ENCODE results near the gene MRPL55. TPM values are rescaled to one million over a fixed set of nuclear protein-coding genes. Genes with fewer than 3 reads are reported as not detected.
"Not testable (repeated sequence)": the region's sequence is repeated elsewhere in the genome, so short reads cannot be mapped to it uniquely, and the experiment has no call there.

MRPL55 gene
- total RNA-seq, 1 experiment from 2014 or later = 172 TPM

GRCh38 chr1:228120351-228120750, 11.3 kb upstream of the MRPL55 start:
- no peak overlapping the region for H3K4me3 ChIP-seq (ENCODE audit: insufficient read depth, low read depth, low read length)
- no peak for DNase-seq
- H3K36me3 ChIP-seq (replicated peaks; ENCODE audit: control insufficient read depth, insufficient read depth, low read length) = no peaks in the 10 kb centered on the region
- H3K27me3 ChIP-seq (ENCODE audit: control insufficient read depth, insufficient read depth, low read length) = no peaks in the 10 kb centered on the region; the same call in 1 of the 2 replicates

DNA sequence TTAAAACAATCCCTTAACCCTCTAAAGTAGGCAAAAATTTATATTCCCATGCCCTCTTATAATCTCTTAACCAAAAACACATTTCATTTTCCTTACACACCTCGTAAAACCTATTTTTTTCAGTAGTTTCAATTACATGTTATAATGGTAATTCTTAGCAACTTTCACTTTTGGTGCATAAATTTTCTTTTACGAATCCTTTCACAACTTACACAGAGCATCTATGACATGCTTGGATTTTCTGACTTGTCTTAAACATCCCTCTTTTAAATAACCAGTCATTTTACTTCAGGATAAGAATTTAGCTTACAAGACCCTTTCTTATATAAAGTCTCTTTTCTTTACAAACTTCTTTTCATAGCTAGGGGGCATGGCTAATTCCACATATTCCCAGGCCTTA, 8.9 kb upstream of the MRPL55 start:
- Histone ChIP-seq H3K27me3 (ENCODE audit: control insufficient read depth, insufficient read depth, low read length) (no peaks in the 10 kb centered on the region; the same call in 1 of the 2 replicates), H3K4me3 (ENCODE audit: insufficient read depth, low read depth, low read length) (no peak overlapping the region)

DNA sequence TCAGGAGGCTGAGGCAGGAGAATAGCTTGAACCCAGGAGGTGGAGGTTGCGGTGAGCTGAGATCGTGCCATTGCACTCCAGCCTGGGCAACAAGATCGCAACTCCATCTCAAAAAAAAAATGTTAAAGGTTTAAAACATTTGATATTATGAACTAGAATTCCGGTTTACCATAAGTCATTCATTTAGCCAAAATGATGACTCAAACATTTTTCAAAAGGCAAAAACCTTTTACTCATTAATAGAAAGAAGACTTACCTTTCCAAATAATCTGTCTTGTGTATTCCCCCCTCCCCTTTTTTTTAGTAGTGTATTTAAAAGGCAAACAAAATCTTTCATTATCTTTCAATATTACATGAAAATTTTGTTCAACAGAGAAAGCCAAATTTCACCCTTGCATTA, 8.2 kb upstream of the MRPL55 start:
- Histone ChIP-seq H3K27me3 (ENCODE audit: control insufficient read depth, insufficient read depth, low read length) (no peaks in the 10 kb centered on the region), H3K4me3 (ENCODE audit: insufficient read depth, low read depth, low read length) (no peak overlapping the region), H3K36me3 (replicated peaks; ENCODE audit: control insufficient read depth, insufficient read depth, low read length) (no peaks in the 10 kb centered on the region)
- DNase-seq = no peak

More for the DNA sequence above, 8.9 kb upstream of the MRPL55 start:
- no peaks in the 10 kb centered on the region for H3K36me3 ChIP-seq (replicated peaks; ENCODE audit: control insufficient read depth, insufficient read depth, low read length)
- no peak for DNase-seq

- no peak for DNase-seq
- peaks cover 5% of the 10 kb centered on the region; the same call in 1 of the 2 replicates for H3K27me3 ChIP-seq (ENCODE audit: control insufficient read depth, insufficient read depth, low read length)
- H3K36me3 ChIP-seq (replicated peaks; ENCODE audit: control insufficient read depth, insufficient read depth, low read length) = no peaks in the 10 kb centered on the region
- H3K4me3 ChIP-seq (ENCODE audit: insufficient read depth, low read depth, low read length) = no peak overlapping the region
Measured at GRCh38 chr1:228114827-228115226, 5.7 kb upstream of the MRPL55 start.

DNA sequence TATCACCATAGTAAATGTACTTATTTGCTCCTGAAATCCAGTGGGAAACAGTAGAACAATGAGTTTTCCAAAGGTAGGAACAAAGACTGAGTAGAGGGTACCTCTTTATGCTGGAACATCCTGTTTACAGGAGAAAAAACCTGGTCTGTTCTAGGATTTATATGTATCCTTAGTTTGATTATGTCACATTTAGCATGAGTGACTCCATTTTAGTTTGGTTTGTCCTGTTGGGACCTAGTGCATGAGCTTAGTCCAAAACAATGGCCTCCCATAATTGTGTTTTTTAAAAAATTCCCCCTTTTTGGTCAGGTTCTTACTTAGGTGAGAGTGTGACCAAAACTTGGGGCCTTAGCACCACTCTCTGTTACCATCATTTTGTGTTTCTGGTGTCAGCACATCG, 3.5 kb upstream of the MRPL55 start:
- no peaks in the 10 kb centered on the region for H3K36me3 ChIP-seq (replicated peaks; ENCODE audit: control insufficient read depth, insufficient read depth, low read length)
- peaks cover 9% of the 10 kb centered on the region for H3K27me3 ChIP-seq (ENCODE audit: control insufficient read depth, insufficient read depth, low read length)
- H3K4me3 ChIP-seq (ENCODE audit: insufficient read depth, low read depth, low read length) = no peak overlapping the region
- no peak for DNase-seq

GRCh38 chr1:228112167-228112566, 3.1 kb upstream of the MRPL55 start:
- H3K36me3 ChIP-seq (replicated peaks; ENCODE audit: control insufficient read depth, insufficient read depth, low read length) = peaks cover 1% of the 10 kb centered on the region; the same call in 1 of the 2 replicates
- DNase-seq = no peak

GRCh38 chr1:228111315-228111714, 2.2 kb upstream of the MRPL55 start:
- H3K36me3 ChIP-seq (replicated peaks; ENCODE audit: control insufficient read depth, insufficient read depth, low read length); H3K4me3 ChIP-seq (ENCODE audit: insufficient read depth, low read depth, low read length); H3K27me3 ChIP-seq (ENCODE audit: control insufficient read depth, insufficient read depth, low read length); DNase-seq: not testable (repeated sequence)

More at GRCh38 chr1:228112167-228112566, 3.1 kb upstream of the MRPL55 start:
- Histone ChIP-seq H3K4me3 (ENCODE audit: insufficient read depth, low read depth, low read length) (no peak overlapping the region), H3K27me3 (ENCODE audit: control insufficient read depth, insufficient read depth, low read length) (peaks cover 9% of the 10 kb centered on the region)

GRCh38 chr1:228110556-228110955, 1.5 kb upstream of the MRPL55 start:
- peaks cover 8% of the 10 kb centered on the region for H3K36me3 ChIP-seq (replicated peaks; ENCODE audit: control insufficient read depth, insufficient read depth, low read length)
- H3K27me3 ChIP-seq (ENCODE audit: control insufficient read depth, insufficient read depth, low read length) = peaks cover 9% of the 10 kb centered on the region
- no peak overlapping the region for H3K4me3 ChIP-seq (ENCODE audit: insufficient read depth, low read depth, low read length)
- DNase-seq = no peak

DNA sequence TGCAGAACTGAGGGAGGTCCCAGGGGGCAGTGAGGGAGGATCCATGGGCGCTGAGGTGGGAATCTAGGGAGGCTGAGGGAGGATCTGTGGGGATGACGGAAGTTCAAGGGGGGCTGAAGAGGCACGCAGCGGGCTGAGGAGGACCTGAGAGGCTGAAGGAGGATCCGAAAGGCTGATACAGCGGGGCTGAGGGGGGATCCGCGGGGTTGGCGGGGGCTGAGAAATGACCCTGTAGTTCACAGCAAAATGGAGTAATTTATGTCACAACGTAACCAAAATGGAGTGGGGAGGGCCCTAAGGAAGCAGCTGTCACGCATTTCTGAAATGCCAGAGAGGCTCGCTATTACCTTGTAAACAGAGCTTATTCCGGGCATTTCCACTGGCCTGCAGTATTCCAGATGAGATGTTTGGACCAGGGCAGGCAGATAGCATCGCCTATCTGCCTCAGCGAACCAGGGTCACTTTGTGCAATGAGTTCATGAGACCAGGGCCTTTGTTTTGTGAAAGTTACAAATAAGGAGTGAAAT, 926 bp upstream of the MRPL55 start:
- H3K4me3 ChIP-seq (ENCODE audit: insufficient read depth, low read depth, low read length) = peak overlapping the region; percentile 94
- peaks cover 9% of the 10 kb centered on the region for H3K27me3 ChIP-seq (ENCODE audit: control insufficient read depth, insufficient read depth, low read length)
- peaks cover 8% of the 10 kb centered on the region for H3K36me3 ChIP-seq (replicated peaks; ENCODE audit: control insufficient read depth, insufficient read depth, low read length)
- DNase-seq = no peak

GRCh38 chr1:228108742-228109072, 392 bp downstream of the MRPL55 start:
- no peak for DNase-seq

GRCh38 chr1:228108055-228108690, 926 bp downstream of the MRPL55 start:
- DNase-seq = peak; percentile 18
- Histone ChIP-seq H3K4me3 (ENCODE audit: insufficient read depth, low read depth, low read length) (peak overlapping the region; percentile 94), H3K36me3 (replicated peaks; ENCODE audit: control insufficient read depth, insufficient read depth, low read length) (peaks cover 8% of the 10 kb centered on the region), H3K27me3 (ENCODE audit: control insufficient read depth, insufficient read depth, low read length) (peaks cover 9% of the 10 kb centered on the region)

More at GRCh38 chr1:228108742-228109072, 392 bp downstream of the MRPL55 start:
- peak overlapping the region; percentile 94 for H3K4me3 ChIP-seq (ENCODE audit: insufficient read depth, low read depth, low read length)
- H3K27me3 ChIP-seq (ENCODE audit: control insufficient read depth, insufficient read depth, low read length) = peaks cover 9% of the 10 kb centered on the region
- peaks cover 8% of the 10 kb centered on the region for H3K36me3 ChIP-seq (replicated peaks; ENCODE audit: control insufficient read depth, insufficient read depth, low read length)

DNA sequence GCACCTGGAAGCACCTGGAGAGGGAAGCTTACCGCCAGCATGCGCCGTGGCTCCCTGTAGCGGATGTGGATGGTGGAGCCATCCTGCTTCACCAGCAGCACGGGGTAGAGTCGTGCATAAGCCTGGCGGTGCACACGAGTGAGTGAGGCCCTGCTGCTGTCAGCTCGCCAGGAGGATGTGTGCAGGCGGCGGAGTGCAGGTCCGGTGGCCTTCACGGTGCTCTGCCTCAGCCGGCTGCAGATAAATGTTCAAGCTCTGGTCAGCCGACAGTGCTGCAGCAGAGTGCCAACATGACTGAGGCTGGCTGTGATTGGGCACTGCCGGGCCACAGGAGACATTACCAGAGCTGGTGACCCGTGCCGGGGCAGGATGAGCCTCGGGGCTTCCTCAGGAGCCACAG, 1.5 kb downstream of the MRPL55 start:
- DNase-seq = peak; percentile 18
- Histone ChIP-seq H3K27me3 (ENCODE audit: control insufficient read depth, insufficient read depth, low read length) (peaks cover 9% of the 10 kb centered on the region), H3K4me3 (ENCODE audit: insufficient read depth, low read depth, low read length) (no peak overlapping the region), H3K36me3 (replicated peaks; ENCODE audit: control insufficient read depth, insufficient read depth, low read length) (peaks cover 8% of the 10 kb centered on the region)

DNA sequence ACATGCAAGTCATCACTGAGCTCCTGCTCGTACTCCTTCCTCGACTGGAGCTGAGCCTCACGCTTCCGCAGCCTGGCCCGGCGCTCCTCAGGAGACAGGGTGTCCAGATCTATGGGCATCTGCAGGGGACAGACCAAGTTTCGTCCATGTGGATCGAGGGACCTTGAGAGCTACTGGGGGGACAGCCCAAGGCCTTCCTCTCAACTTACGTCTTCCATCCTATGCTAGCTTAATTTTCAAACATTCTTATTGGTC, 2.4 kb downstream of the MRPL55 start:
- Histone ChIP-seq H3K4me3 (ENCODE audit: insufficient read depth, low read depth, low read length) (no peak overlapping the region), H3K36me3 (replicated peaks; ENCODE audit: control insufficient read depth, insufficient read depth, low read length) (peaks cover 8% of the 10 kb centered on the region), H3K27me3 (ENCODE audit: control insufficient read depth, insufficient read depth, low read length) (peaks cover 9% of the 10 kb centered on the region)
- peak; percentile 13 for DNase-seq

GRCh38 chr1:228105996-228106799, 2.9 kb downstream of the MRPL55 start:
- Histone ChIP-seq H3K4me3 (ENCODE audit: insufficient read depth, low read depth, low read length) (no peak overlapping the region), H3K27me3 (ENCODE audit: control insufficient read depth, insufficient read depth, low read length) (peaks cover 9% of the 10 kb centered on the region), H3K36me3 (replicated peaks; ENCODE audit: control insufficient read depth, insufficient read depth, low read length) (peaks cover 10% of the 10 kb centered on the region)
- DNase-seq = no peak

GRCh38 chr1:228105270-228105995, 3.7 kb downstream of the MRPL55 start:
- peak; percentile 36 for DNase-seq
- peaks cover 7% of the 10 kb centered on the region for H3K27me3 ChIP-seq (ENCODE audit: control insufficient read depth, insufficient read depth, low read length)
- H3K4me3 ChIP-seq (ENCODE audit: insufficient read depth, low read depth, low read length) = no peak overlapping the region
- peaks cover 11% of the 10 kb centered on the region for H3K36me3 ChIP-seq (replicated peaks; ENCODE audit: control insufficient read depth, insufficient read depth, low read length)

All from H7 (cell line).